OCI-LY7 (cell line): ENCODE results near the gene CA12. TPM values are rescaled to one million over a fixed set of nuclear protein-coding genes. Genes with fewer than 3 reads are reported as not detected.

Experiments
- BruUV-seq: library from RNA; stranded (reverse); fragments of 400-500 nt; replicated peaks from 2 replicates; lab custom pipeline; 2021; lab: Mats Ljungman, UMichigan
- CTCF ChIA-PET: fragments of 300-600 bp; sonication (Branson Sonifier 250); formaldehyde crosslinking; loops from one replicate; lab custom pipeline; 2022; ENCODE audit warnings: antibody characterized with exemption; ENCODE audit not compliant: unreplicated experiment; lab: Charles Lee
- POLR2A ChIA-PET: fragments of 300-600 bp; sonication (Branson Sonifier 250); formaldehyde crosslinking; loops from one replicate; lab custom pipeline; 2022; ENCODE audit warnings: antibody characterized with exemption; lab: Charles Lee
- DNase-seq: peaks from one replicate; pipeline ENCODE4 v3.0.0-alpha.2; 2015; ENCODE audit warnings: low spot score
- H2AFZ ChIP-seq: fragments of 200-600 bp; sonication (generic), shearing (Covaris generic); 2 replicates; pipeline ENCODE4 v1.6.1; 2014; ENCODE audit warnings: mild to moderate bottlenecking, antibody characterized with exemption, low read length, moderate library complexity
- H3K27ac ChIP-seq: fragments of 200-600 bp; sonication (generic); 2 replicates; pipeline ENCODE4 v1.5.1; 2014; ENCODE audit warnings: mixed run types, low read depth, mild to moderate bottlenecking, moderate library complexity, low read length, inconsistent platforms; ENCODE audit not compliant: poor library complexity, severe bottlenecking
- H3K36me3 ChIP-seq: fragments of 200-600 bp; sonication (generic); 2 replicates; pipeline ENCODE4 v1.6.1; 2014; ENCODE audit warnings: mild to moderate bottlenecking, antibody characterized with exemption, low read length, moderate library complexity, mixed read lengths; ENCODE audit not compliant: insufficient read depth
- H3K4me1 ChIP-seq: fragments of 200-600 bp; sonication (generic); 2 replicates; pipeline ENCODE4 v1.5.1; 2014; ENCODE audit warnings: mild to moderate bottlenecking, low read length; ENCODE audit not compliant: insufficient read depth, poor library complexity, severe bottlenecking
- H3K4me2 ChIP-seq: fragments of 200-600 bp; sonication (generic); 2 replicates; pipeline ENCODE4 v1.6.1; 2014; ENCODE audit warnings: mild to moderate bottlenecking, low read length
- H3K4me3 ChIP-seq: fragments of 200-600 bp; sonication (generic); 2 replicates; pipeline ENCODE4 v1.5.1; 2014; ENCODE audit warnings: mild to moderate bottlenecking, low read depth, low read length; ENCODE audit not compliant: poor library complexity, severe bottlenecking
- H3K79me2 ChIP-seq: fragments of 200-600 bp; sonication (generic); 2 replicates; pipeline ENCODE4 v1.6.1; 2016; ENCODE audit warnings: low read depth, mild to moderate bottlenecking, low read length, moderate library complexity, mixed read lengths; ENCODE audit not compliant: insufficient read depth
- H3K9me2 ChIP-seq: fragments of 200-600 bp; sonication (generic); 2 replicates; pipeline ENCODE4 v1.6.1; 2016; ENCODE audit warnings: mild to moderate bottlenecking, low read length, mixed read lengths; ENCODE audit not compliant: insufficient read depth
- H3K9me3 ChIP-seq: fragments of 200-600 bp; sonication (generic); 2 replicates; pipeline ENCODE4 v1.6.1; 2014; ENCODE audit warnings: mild to moderate bottlenecking, mixed run types, low read length, mixed read lengths
- H4K20me1 ChIP-seq: fragments of 200-600 bp; sonication (generic); 2 replicates; pipeline ENCODE4 v1.6.1; 2014; ENCODE audit warnings: mild to moderate bottlenecking, antibody characterized with exemption, low read length, moderate library complexity, mixed read lengths; ENCODE audit not compliant: insufficient read depth
- CTCF ChIP-seq: fragments of 200-600 bp; sonication (generic); conservative IDR thresholded peaks from 2 replicates; pipeline ENCODE4 v1.5.1; 2014; ENCODE audit warnings: mild to moderate bottlenecking, antibody characterized with exemption, low read length, moderate library complexity, mixed read lengths
- EZH2phosphoT487 ChIP-seq: fragments of 200-600 bp; sonication (generic); IDR thresholded peaks from 2 replicates; pipeline ENCODE4 v1.6.1; 2018; ENCODE audit warnings: low read depth, borderline replicate concordance, mild to moderate bottlenecking, mixed run types, antibody characterized with exemption, low read length, moderate library complexity, mixed read lengths
- intact Hi-C: fragments of 100-400 bp; cut with micrococcal nuclease; formaldehyde crosslinking; loops from one replicate; pipeline ENCODE4 v1.10.0; 2022; ENCODE audit not compliant: unreplicated experiment
- total RNA-seq, 2 experiments: library from RNA; depleted of rRNA in 1 of 2; stranded (reverse); fragments of >200 nt in 1 of 2; shearing (Covaris generic) in 1 of 2; gene quantifications; 2 replicates each; pipeline ENCODE4 v1.2.3, GENCODE V29; 2014 to 2022

Gene CA12
- total RNA-seq, 2 experiments from 2014 or later: not detected

GRCh38 chr15:63353887-63354286, 27.8 kb downstream of the CA12 start:
- no peak overlapping the region for H3K27ac ChIP-seq
- H3K79me2 ChIP-seq: no peaks in the 10 kb centered on the region
- POLR2A ChIA-PET: no interaction called here
- H3K36me3 ChIP-seq: no peaks in the 10 kb centered on the region
- H3K4me3 ChIP-seq: no peak overlapping the region
- H3K9me3 ChIP-seq: no peaks in the 10 kb centered on the region
- H4K20me1 ChIP-seq: no peaks in the 10 kb centered on the region
- intact Hi-C loops: no loop called here
- CTCF ChIA-PET: no interaction called here
- DNase-seq: no peak
- no peaks in the 10 kb centered on the region for H3K4me1 ChIP-seq
- no TSS peak for BruUV-seq
- H2AFZ ChIP-seq: no peak overlapping the region
- no peak overlapping the region for H3K4me2 ChIP-seq
- TF ChIP-seq CTCF: no peak
- no peak for TF ChIP-seq EZH2phosphoT487
- H3K9me2 ChIP-seq: no peaks in the 10 kb centered on the region

- no peaks in the 10 kb centered on the region for H3K79me2 ChIP-seq
- no peaks in the 10 kb centered on the region for H3K36me3 ChIP-seq
- H3K9me2 ChIP-seq: no peaks in the 10 kb centered on the region
- BruUV-seq: no TSS peak
- no peaks in the 10 kb centered on the region for H3K9me3 ChIP-seq
- no peaks in the 10 kb centered on the region for H3K4me1 ChIP-seq
- H4K20me1 ChIP-seq: no peaks in the 10 kb centered on the region
- H3K4me2 ChIP-seq: no peak overlapping the region
- no peak overlapping the region for H3K27ac ChIP-seq
- ChIA-PET POLR2A (interaction anchor here (1.6 kb wide), 1 partner anchor 9 kb away, joined by 3 read pairs; no protein-coding TSS in a partner anchor), CTCF (no interaction called here)
- intact Hi-C loops: no loop called here
- TF ChIP-seq EZH2phosphoT487 (no peak), CTCF (no peak)
- H3K4me3 ChIP-seq: no peak overlapping the region
- no peak for DNase-seq
- no peak overlapping the region for H2AFZ ChIP-seq
Measured at GRCh38 chr15:63353261-63353660, 28.4 kb downstream of the CA12 start.

- no peaks in the 10 kb centered on the region for H3K36me3 ChIP-seq
- ChIA-PET POLR2A (interaction anchor here (1.6 kb wide), 1 partner anchor 10 kb away, joined by 3 read pairs; no protein-coding TSS in a partner anchor), CTCF (no interaction called here)
- no peaks in the 10 kb centered on the region for H3K9me2 ChIP-seq
- BruUV-seq: no TSS peak
- H3K4me2 ChIP-seq: no peak overlapping the region
- H2AFZ ChIP-seq: no peak overlapping the region
- H3K27ac ChIP-seq: no peak overlapping the region
- intact Hi-C loops: no loop called here
- H3K9me3 ChIP-seq: no peaks in the 10 kb centered on the region
- H4K20me1 ChIP-seq: no peaks in the 10 kb centered on the region
- H3K4me1 ChIP-seq: no peaks in the 10 kb centered on the region
- no peaks in the 10 kb centered on the region for H3K79me2 ChIP-seq
- no peak overlapping the region for H3K4me3 ChIP-seq
- TF ChIP-seq CTCF (no peak), EZH2phosphoT487 (no peak)
- no peak for DNase-seq
Measured at GRCh38 chr15:63352808-63353207, 28.8 kb downstream of the CA12 start.
